A549 (cell line): Measurements from ENCODE around the gene SH3RF3.

ENCODE experiments used
- POLR2A ChIP-seq: IDR thresholded peaks from 2 replicates; pipeline ENCODE4 v1.6.1; 2012; ENCODE audit warnings: mild to moderate bottlenecking, low read length
- TF ChIP-seq, protein P1 (sequence below): fragments of >200 bp; sonication (Bioruptor Twin); formaldehyde crosslinking; IDR thresholded peaks from 3 replicates; pipeline ENCODE4 v1.5.1; 2016

DNA sequence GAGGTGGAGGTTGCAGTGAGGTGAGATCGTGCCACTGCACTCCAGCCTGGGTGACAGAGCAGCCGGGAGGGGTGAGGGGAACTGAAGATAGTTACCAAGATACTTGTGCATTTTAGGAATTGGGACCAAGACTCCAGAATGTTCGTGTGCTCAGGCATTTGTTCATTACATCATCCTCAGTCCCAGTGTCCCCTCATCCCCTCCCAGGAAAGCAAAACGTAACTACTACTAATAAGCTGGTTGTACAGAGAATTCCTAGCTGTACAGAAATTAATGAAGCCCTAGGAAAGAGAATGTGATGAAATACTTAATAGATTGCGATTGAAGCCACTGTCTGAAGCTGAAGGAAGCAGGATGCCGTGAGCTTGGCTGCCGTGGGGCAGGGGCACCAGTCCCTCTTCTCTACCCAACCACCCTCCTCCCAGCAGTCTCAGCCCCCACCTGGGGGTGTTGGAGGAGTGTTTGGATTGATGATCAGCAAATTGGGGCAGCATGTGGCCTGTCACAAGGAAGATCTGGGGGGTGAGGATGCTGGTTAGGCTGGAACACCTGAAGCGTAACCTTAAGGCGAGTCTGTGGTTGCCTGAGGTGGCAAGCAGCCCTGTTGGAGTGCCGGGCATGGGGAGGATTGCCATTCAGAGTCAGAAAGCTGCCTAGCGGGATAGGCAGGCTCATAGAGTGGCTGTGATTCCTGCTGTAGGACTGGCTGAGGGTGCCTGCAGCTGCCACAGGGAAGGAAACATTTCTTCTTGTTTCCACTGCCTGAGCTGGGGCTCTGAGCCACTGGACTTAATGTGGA lies 140.9 kb downstream of the SH3RF3 start:
- TF ChIP-seq, protein P1, sequence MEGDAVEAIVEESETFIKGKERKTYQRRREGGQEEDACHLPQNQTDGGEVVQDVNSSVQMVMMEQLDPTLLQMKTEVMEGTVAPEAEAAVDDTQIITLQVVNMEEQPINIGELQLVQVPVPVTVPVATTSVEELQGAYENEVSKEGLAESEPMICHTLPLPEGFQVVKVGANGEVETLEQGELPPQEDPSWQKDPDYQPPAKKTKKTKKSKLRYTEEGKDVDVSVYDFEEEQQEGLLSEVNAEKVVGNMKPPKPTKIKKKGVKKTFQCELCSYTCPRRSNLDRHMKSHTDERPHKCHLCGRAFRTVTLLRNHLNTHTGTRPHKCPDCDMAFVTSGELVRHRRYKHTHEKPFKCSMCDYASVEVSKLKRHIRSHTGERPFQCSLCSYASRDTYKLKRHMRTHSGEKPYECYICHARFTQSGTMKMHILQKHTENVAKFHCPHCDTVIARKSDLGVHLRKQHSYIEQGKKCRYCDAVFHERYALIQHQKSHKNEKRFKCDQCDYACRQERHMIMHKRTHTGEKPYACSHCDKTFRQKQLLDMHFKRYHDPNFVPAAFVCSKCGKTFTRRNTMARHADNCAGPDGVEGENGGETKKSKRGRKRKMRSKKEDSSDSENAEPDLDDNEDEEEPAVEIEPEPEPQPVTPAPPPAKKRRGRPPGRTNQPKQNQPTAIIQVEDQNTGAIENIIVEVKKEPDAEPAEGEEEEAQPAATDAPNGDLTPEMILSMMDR, result no peak
- TF ChIP-seq POLR2A, result no peak
